HG02642 (cell line): ENCODE measurements around the gene RAB11FIP5.
"Not testable (repeated sequence)": the region's sequence is repeated elsewhere in the genome, so short reads cannot be mapped to it uniquely, and the experiment has no call there.

Experiments used
- ATAC-seq: cut with Tn5 transposase; IDR thresholded peaks from one replicate; pipeline ENCODE4 v1.9.1; 2021; ENCODE audit warnings: mild to moderate bottlenecking; ENCODE audit not compliant: unreplicated experiment, poor library complexity

The RAB11FIP5 gene

DNA sequence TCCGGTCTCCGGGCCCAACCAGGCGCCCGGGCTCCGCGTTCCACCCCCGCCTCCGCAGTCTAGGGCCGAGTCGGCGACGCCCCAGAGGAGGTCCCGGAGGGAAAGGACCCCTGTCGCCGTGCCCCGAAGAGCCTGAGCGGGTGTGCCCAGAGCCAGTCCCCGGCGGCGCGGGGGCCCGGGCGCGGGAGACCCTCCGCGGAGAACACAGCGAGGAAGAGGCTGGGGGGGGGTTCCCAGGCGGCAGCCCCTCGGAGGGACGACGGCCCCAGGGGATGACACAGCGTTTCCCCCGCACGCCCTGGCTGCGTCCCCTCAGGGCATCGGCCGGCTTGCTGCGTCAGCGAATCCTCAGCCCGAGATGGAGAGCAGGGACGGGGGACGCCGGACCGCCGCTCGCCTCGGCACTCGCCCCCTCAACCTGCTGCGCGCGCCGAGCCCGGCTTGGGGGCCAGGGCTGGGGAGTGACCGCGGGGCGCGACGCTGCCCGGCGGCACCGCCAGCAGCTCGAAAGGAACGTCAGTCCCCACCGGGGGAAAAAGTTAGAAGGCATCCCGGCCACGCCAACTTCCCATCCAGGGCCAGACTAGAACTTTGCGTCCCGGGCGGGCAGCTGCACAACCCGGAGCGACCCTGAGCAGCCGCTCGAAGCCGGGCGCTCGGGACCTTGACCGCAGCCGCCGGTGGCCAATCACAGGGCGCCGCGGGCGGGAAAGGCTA is 41.9 kb downstream of the RAB11FIP5 start:
- peak; percentile 25 for ATAC-seq

DNA sequence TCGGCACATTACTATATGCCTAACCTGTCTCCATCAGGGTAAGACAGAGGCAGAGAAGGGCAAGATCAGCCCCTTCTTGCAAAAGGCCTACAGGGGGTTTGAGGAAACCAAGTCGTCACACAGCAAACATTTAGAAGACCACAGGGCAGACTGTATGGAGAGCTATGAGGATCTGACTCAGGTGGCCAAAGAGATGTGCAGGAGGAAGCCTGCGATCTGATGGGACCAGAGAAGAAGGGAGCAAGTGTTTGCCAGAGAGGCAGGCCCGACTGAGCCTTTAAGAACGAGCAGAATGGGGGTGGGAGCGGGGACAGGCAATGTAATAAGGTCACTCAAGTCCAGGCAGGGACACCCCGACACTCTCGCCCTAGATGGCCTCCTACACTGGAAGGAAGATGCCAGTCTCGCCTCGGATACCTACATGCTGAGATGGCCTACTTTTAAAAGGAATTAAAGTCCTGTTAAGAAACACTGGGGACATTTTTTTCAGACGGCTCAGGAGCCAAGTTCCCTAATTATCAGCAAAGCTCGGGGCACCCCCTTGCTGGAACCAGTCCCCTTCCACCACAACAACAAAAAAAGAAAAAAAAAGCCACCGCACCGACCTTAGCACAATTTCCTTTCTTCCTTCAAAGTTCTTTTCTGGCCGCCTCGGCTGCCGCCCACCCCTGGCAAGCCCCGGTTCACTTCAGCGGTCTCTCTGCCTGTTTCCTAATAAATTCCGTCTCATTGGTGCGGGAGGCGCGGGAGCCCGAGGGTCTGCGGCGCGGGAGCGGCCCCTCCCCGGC is 42.7 kb downstream of the RAB11FIP5 start:
- ATAC-seq, result no peak

DNA sequence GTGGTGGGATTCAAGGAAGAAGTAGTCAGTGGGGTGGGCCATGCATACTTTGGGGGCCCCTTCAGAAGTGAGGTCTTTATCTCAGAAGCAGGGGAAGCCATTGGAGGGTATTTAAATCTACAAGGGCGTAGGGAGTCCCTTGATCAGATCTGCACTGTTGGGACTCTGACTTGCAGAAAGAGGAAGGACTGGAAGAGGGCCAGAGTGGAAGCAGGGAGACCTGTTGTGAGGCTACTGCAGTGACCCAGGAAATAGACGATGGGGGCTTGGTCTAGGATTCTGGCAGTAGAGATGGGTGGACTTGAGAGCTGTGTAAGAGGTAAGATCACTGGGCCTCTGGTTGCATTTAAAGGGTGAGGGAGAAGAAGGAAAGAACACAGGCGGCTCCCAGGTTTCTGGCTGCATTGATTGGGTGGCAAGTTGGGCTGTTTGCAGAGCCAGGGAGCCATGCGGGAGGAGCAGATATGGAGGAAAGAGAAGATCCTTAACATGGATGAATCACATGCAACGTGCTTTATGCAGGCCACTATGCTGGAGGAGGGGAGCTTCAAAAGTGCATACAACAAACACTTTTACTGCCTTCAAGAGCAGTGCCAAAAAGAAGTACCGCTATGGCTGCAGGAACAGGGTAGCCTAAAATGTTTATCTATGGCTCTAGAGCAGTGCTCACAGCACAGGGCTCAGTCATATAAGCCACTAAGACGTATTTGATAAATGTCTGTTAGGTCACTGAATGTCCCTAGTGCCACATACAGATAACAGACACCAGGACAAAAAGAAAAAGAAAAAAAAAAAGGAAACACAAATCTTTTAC is 43.5 kb downstream of the RAB11FIP5 start:
- no peak for ATAC-seq

DNA sequence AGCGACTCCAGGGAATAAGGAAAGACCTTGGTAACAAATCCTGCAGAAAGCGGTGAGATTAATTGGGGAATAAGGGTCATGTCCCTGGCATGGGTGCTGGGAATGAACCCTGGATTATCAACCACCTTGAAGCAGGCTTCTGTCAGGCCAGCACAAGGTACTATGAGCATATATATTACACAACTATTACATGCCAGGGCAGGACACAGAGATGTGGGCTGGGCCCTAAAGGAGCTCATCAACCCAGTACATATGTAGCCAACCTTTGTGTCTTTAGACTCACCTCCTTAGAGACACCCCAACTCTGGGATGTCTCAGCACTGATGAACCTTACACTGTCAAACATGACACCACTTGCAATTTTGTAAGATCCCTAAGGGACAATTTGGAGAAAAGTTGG is 44.6 kb downstream of the RAB11FIP5 start:
- ATAC-seq, result no peak

DNA sequence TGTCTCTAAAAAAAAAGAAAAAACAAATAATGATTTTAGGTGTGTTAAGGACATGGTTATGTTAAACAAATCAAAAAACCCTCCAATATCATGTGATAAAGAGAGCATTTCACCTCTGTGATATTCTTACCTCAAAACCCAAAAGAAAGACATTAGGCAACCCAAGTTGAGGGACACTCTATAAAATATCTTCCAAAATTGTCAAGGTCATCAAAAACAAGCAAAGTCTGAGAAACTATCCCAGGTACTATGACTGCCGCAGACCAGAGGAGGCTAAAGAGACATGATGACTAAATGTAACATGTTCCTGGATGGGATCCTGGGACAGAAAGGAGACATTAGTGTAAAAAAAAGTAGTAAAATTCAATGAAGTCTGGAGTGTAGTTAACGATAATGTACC is 45.7 kb downstream of the RAB11FIP5 start:
- ATAC-seq, result no peak

DNA sequence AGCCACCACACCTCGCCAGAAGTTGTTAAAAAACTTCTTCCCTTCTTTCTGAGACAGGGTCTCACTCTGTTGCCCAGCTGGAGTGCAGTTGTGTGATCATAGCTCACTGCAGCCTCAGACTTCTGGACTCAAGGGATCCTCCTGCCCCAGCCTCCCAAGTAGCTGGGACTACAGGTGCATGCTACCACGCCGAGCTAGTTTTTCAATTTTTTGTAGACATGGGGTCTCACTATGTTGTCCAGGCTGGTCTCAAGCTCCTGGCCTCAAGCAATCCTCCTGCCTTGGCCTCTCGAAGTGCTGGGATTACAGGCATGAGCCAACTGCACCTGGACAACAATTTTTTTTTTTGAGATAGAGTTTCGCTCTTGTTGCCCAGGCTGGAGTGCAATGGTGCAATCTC is 47.7 kb downstream of the RAB11FIP5 start:
- ATAC-seq, result not testable (repeated sequence)

DNA sequence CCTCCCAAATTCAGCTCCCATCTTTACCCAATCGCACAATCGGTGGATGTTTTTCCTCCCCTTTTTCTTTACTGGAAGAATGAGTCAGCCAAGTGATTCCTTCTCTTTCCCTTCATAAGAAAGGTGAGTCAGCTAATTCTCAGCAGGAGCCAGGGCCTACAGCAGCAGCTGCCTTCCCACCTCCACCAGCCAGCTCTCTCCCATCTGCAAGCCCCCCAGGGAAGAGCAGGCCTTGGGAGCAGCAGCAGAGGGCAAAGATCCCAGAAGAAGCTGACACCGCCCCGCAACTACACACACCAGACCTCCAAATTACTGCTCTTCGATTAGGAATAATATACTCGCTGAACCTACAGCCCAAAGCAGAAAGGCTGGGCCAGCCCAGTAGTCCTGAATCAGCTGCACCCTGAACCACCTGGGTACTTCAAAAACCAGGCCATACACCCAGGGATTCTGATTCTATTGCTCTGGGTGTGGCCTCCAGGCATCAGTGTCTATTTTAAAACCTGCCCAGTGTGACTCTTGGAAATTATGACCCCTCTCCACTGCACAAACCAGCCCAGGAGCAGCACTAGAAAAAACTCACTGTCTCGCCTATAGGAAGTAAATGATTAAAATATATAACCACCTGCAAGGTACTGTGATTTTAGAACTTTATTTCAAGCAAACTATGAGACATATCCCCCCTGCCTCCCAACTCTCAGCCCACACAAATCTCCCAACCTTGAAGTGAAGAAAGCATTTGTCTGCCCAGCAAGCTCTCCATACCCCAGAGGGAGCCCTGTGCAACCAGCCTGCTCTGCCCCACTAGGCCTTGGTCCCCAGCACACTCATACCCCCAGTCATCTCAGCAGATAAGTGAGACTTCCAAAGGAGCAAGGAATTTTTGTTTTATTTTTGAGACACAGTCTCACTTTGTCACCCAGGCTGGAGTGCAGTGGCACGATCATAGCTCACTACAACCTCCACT is 48.6 kb downstream of the RAB11FIP5 start:
- ATAC-seq, result no peak

DNA sequence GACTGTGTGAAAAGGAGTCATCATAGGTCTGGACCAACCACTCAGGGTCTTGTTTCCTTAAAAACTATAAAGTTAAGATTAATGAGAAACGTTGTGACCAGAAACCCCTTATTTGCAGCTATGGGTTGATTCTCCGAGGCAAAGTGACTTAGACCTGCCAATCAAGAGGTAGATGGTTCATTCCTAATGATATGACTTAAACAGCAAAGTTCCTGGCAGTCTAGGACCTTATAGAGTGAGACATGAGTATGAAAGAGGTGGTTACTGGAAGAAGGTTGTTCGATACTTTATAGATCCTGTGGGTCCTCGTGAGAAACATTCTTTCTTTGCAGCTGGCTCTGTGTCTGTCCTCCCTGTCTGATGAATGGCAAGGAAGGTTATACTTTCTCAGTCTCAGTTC is 49.3 kb downstream of the RAB11FIP5 start:
- ATAC-seq, result no peak

DNA sequence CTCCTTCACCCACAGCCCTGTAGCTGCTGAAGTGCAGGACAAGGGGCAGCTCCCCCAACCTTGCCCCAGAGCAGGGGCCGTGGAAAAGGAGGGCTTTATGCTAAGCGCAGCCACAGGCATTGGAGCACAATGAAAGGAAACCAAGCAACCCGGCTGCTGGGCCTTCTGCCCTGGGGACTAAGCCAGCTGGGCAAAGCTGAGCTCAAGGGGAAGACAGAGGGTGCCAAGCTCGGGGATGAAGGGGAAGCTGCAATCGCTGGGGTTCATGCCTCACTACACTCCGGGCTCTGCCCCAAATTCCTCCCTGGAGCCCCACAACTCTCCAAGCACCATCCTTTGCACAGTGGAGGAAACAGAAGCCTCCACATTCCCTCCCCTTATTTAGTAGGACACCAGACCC is 53.6 kb downstream of the RAB11FIP5 start:
- no peak for ATAC-seq

DNA sequence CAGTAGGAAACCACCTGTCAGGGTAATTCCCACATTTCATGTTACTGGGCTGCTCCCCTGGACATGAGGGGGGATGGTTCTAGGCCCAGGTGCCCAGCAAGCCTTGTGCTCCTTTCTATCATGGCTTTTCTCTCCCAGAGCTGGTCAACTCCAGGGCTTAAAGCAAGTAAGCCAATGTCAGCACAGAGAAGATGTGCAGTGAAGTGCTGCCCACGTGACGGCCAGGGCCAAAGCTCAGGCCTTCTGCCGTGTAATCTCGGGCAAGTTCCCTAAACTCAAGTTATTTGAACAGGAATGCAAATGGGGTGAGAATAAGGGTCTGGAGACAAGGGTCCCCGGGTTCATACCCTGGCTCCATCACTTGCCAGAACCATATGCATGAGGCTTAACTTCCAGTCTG is 57.8 kb downstream of the RAB11FIP5 start:
- ATAC-seq, result no peak

DNA sequence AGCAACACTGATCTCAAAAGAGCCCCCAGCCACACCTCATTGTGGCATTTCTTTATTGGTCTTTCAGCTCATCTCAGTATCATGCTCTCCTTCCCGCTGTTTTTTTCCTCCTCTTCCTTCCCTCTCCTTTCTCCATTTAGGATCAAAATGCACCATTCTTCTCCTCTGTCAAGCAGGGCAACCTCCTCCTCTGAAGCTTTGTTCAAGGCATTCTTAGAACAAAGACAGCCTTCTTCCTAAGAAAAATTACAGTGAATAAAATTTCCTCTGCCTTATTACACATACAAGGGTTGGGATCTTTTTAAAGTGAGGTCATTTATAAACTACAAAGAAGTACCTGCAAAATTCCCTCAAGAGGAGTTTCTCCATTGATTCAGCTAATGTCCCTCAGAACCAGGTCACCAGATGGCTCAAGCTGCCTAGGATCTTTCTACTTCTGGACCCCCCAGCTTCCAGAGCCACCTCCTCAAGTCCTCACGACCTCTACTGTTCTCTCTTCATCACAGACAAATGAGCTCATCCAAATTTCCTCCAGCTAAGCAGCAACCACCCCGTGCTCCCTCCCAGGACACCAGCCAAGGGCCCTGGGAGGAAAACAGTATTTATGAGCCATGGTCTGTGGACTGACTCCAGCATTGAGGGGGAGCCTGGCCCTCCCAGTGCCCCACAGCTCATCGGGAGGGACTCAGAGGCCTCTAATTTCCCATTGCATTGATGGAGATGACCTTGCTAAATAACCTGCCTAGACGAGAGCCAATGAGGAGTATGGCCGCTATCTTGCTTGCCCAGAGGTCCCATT is 59.2 kb downstream of the RAB11FIP5 start:
- no peak for ATAC-seq

DNA sequence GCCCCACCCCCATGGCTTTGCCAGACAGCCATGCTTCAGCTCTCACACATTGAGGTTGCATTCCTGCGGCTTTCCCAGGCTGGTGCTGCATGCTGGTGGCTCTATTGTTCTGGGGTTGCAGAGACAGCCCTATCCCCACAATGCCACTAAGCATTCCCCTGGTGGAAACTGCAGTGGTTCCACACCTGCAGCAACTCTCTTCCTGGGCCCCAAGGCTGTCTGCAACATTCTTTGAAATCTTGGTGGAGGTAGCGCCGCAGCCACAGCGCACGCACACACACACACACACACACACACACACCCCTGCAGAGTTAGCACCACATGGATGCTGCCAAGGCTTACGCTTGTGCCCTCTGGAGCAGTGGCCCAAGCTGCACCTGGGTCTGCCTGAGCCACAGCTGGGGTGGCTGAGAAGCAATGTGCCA is 62.6 kb downstream of the RAB11FIP5 start:
- ATAC-seq, result no peak

DNA sequence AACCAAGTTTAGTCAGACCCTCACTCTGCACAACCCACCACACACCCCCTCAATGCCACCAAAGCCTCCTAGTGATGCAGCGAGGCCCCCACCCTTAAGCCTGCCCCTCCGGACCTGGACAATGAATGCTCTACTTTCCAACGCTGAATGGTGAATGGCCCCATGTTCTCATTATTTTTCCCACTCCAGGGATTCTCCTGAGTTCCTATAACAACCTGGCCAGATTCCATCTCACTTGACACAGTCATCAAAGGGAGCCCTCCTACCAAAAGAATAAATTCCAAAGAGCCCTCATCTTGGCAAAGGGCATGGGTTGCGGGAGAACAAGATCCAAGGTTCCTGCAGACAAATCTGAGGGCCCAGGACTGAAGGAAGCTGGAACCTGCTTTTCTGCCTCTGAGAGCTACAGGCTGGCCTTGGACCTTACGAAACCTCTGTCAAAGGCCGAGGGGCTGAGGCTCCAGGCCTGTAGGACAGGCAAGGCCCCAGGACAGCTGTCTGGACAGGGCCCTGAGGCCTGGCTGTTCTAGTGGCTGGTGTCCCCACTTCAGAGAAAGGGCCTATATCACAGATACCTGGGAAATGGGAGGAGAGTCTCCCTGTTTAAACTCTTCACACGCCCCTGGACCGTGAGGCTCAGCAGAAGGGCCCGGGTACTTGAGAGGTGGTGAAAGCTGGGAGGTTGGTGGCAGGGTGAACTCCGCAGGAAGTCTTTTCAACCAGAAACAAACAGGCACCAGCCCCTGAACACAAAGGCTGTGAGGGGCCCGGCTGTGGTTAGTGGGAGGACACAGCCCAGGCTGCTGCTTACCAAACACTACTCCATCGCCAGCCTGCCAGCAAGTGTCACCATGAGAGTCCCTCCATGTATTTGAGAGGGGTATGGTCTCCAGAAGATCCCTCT is 68.6 kb downstream of the RAB11FIP5 start:
- no peak for ATAC-seq

DNA sequence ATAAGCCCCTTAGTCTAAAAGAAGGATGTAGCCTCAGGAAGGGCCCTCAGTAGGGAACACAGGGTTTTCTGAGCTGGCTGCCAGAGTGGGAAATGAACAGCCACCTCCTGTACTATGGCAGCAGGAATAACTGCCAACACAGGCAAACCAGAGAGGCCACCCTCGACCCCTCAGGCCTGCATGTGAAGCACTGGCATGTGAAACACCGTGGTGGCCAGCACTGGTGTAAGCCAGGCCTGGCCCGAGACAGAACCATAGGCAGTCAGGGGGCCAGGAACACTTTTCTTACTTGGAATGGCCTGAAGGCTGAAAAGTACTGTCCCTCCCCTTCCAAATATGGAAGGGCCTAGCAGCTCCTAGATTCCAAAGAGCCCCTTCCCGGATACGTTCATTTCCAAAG is 69.5 kb downstream of the RAB11FIP5 start:
- no peak for ATAC-seq

DNA sequence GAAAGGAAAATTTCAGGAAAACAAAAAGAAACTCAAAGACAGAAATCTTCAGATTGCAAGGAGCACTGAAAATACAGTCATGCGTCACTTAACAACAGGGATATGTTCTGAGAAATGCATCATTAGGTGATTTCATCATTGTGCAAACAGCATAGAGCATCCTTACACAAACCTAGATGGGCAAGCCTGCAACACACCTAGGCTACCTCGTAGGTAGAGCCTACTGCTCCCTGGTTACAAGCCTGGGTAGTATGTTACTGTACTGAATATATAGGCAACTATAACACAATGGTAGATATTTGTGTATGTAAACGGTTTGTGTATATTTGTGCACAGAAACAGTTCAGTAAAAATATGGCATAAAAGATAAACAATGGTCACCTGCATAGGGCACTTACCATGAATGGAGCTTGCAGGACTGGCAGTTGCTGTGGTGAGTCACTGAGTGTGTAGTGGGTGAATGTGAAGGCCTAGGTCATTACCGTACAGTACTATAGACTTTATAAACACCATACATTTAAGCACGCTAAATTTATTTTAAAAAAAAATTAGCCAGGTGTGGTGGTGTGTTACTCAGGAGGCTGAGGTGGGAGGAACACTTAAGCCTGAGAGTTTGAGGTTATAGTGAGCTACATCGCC is 74.7 kb downstream of the RAB11FIP5 start:
- no peak for ATAC-seq

DNA sequence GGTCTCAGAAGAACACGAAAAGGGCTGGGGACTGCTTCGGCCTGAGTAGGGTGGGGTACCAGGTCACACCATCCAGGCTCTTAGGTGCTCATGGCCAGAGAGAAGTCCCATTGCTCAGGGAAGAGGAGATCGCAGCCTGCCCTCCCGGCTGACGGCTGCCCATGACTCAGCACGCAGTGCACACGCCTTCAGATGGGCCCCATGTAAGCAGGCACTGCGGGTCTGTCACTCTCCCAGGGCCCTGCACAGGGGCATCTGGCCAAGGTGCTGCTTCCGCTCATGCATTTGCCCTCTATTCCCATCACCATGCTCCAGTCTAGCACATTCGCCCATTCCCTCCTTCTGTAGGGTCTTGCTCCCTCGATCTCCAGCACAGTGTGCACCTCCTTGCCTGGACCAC is 76.0 kb downstream of the RAB11FIP5 start:
- ATAC-seq, result no peak

DNA sequence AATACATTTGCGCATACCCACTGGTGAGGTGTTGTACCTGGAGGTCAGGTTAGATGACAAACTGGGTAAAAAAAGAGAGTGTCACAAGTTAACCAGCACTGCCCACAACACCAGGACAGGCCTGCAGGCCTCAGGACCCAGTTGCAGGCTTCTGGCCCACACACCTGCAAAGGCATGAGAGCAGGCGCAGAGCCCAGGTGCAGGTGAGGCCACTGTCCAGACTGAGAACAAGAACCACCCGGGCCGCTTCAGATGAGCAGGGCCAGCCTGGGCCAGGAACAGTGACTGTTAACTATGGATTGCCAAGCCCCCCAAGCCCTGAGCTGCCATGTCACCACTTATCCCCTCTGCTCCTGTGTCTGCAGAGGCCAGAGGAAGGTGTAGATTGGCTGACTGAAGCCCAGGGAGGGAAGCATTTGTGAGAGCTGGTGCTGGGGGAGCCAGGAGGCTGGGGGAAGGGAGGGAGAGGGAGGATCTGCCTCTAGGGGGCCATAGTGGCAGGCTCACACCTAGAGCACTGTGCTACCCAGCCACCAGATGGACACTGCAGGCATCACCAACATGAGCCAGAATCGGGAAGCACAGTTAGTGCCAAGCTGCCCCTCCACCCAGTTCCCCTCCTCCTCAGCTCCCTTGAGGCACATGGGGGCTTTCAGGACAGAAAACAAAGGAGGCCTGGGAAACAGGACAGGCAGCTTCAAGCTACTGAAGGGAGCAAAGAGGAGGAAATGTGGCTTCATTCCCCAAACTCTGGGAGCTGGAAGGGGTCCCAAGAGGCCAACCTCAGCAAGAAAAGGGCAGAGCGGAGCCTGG is 76.6 kb downstream of the RAB11FIP5 start:
- no peak for ATAC-seq
